NCI-H2107 treated with DMSO at 0.1 percent for 48 hours (cell line): ENCODE measurements around the gene ZNF497.
"Not testable (repeated sequence)": the region's sequence is repeated elsewhere in the genome, so short reads cannot be mapped to it uniquely, and the experiment has no call there.

Experiments used
- DNase-seq: peaks from one replicate; lab custom pipeline; 2025; ENCODE audit not compliant: unreplicated experiment; lab: John Stamatoyannopoulos, UW

ZNF497 gene

GRCh38 chr19:58362272-58362994 lies at the start of gene ZNF497:
TSS of gene ZNF497 (minus strand) at chr19:58362751. CDS start at chr19:58357635, 5,116 bp downstream.
- peak; percentile 79 for DNase-seq

GRCh38 chr19:58409010-58409790 lies 46.6 kb upstream of the ZNF497 start:
- DNase-seq: no peak

GRCh38 chr19:58408152-58409009 lies 45.8 kb upstream of the ZNF497 start, which contains the start of gene ZNF584:
TSS of gene ZNF584 (plus strand) at chr19:58408649. CDS start at chr19:58409148, 499 bp downstream.
- peak; percentile 91 for DNase-seq

- DNase-seq: no peak
Measured at GRCh38 chr19:58407658-58408151, 45.2 kb upstream of the ZNF497 start.

GRCh38 chr19:58406818-58407657 lies 44.5 kb upstream of the ZNF497 start:
- DNase-seq: no peak

GRCh38 chr19:58403920-58404478 lies 41.4 kb upstream of the ZNF497 start:
- not testable (repeated sequence) for DNase-seq

- DNase-seq: no peak
Measured at GRCh38 chr19:58401840-58402421, 39.4 kb upstream of the ZNF497 start.

- peak; percentile 90 for DNase-seq
Measured at GRCh38 chr19:58400916-58401839, 38.6 kb upstream of the ZNF497 start.

GRCh38 chr19:58400316-58400915 lies 37.9 kb upstream of the ZNF497 start:
- no peak for DNase-seq

- DNase-seq: no peak
Measured at GRCh38 chr19:58399903-58400302, 37.4 kb upstream of the ZNF497 start.

GRCh38 chr19:58398545-58398944 lies 36.0 kb upstream of the ZNF497 start:
- no peak for DNase-seq

- DNase-seq: no peak
Measured at GRCh38 chr19:58398087-58398486, 35.5 kb upstream of the ZNF497 start.

- DNase-seq: no peak
Measured at GRCh38 chr19:58397533-58398037, 35.0 kb upstream of the ZNF497 start.

- no peak for DNase-seq
Measured at GRCh38 chr19:58396691-58397532, 34.4 kb upstream of the ZNF497 start.

- no peak for DNase-seq
Measured at GRCh38 chr19:58395979-58396627, 33.6 kb upstream of the ZNF497 start.

GRCh38 chr19:58395220-58395978 lies 32.8 kb upstream of the ZNF497 start, which contains the start of gene RNF225:
TSS of gene RNF225 (plus strand) at chr19:58395656. CDS start at chr19:58396090, 434 bp downstream.
- DNase-seq: no peak
